K562 (cell line): ENCODE results near the gene RNASE8. TPM values are rescaled to one million over a fixed set of nuclear protein-coding genes. Genes with fewer than 3 reads are reported as not detected.

Source experiments
- EGR1 ChIP-seq: fragments of 450-650 bp; conservative IDR thresholded peaks from 2 replicates; pipeline ENCODE4 v1.6.1; 2017; ENCODE audit warnings: mild to moderate bottlenecking
- ETV1 ChIP-seq: fragments of 450-650 bp; conservative IDR thresholded peaks from 2 replicates; pipeline ENCODE4 v1.6.1; 2016; ENCODE audit warnings: missing genetic modification characterization, control low read depth, low read depth, missing compliant biosample characterization
- ILK ChIP-seq: fragments of 450-650 bp; IDR thresholded peaks from 2 replicates; pipeline ENCODE4 v1.6.1; 2016; ENCODE audit warnings: missing genetic modification characterization, low read depth, mild to moderate bottlenecking, missing compliant biosample characterization, moderate library complexity, borderline replicate concordance
- PHF8 ChIP-seq: fragments of 200-600 bp; sonication (generic); IDR thresholded peaks from 2 replicates; pipeline ENCODE4 v1.6.1; 2012; ENCODE audit warnings: mixed run types, mild to moderate bottlenecking, inconsistent platforms, low read length, moderate library complexity, borderline replicate concordance
- POLR2A ChIP-seq: fragments of 450-650 bp; conservative IDR thresholded peaks from 2 replicates; pipeline ENCODE4 v1.6.1; 2016
- REST ChIP-seq, 2 experiments: fragments of 450-650 bp; formaldehyde crosslinking in 1 of 2; IDR thresholded peaks; 2 replicates each; pipeline versions ENCODE4 v1.4.0 to v1.6.1; 2014 to 2020; ENCODE audit warnings: mild to moderate bottlenecking in 2 of 2, borderline replicate concordance in 1 of 2, low read depth in 1 of 2
- SIN3A ChIP-seq, 2 experiments: fragments of 150-350 bp in 1 of 2; IDR thresholded peaks; 2 replicates each; pipeline ENCODE4 v1.6.1; 2011 to 2016; ENCODE audit warnings: borderline replicate concordance in 2 of 2, low read depth in 2 of 2, low read length in 2 of 2, mild to moderate bottlenecking in 2 of 2, moderate library complexity in 2 of 2; ENCODE audit not compliant: control insufficient read depth in 1 of 2
- SIN3B ChIP-seq: fragments of 450-650 bp; IDR thresholded peaks from 2 replicates; pipeline ENCODE4 v1.6.1; 2017; ENCODE audit warnings: low read depth, mild to moderate bottlenecking, moderate library complexity
- SMAD4 ChIP-seq: fragments of 250-450 bp; sonication (Bioruptor Pico); conservative IDR thresholded peaks from 2 replicates; pipeline ENCODE4 v1.8.0; 2021; ENCODE audit warnings: inconsistent platforms, mild to moderate bottlenecking, moderate library complexity
- TFAM ChIP-seq: fragments of 250-450 bp; sonication (Bioruptor Pico); conservative IDR thresholded peaks from 2 replicates; pipeline ENCODE4 v1.5.0; 2021; ENCODE audit warnings: mild to moderate bottlenecking, moderate library complexity
- ZNF263 ChIP-seq: sonication (generic); formaldehyde crosslinking; IDR thresholded peaks from 2 replicates; pipeline ENCODE4 v1.8.0; 2022; ENCODE audit warnings: mild to moderate bottlenecking, missing genetic modification reagents, borderline replicate concordance
- ZNF511 ChIP-seq: sonication (generic); formaldehyde crosslinking; IDR thresholded peaks from 2 replicates; pipeline ENCODE4 v1.8.0; 2022; ENCODE audit warnings: mild to moderate bottlenecking, missing genetic modification reagents
- polyA plus RNA-seq, 8 experiments: library from polyadenylated mRNA; depleted of rRNA in 4 of 8; stranded (reverse) in 5 of 8; unstranded in 3 of 8; fragments of >200 nt; fragmentation: Nextera tagmentation in 2 of 8; fragmentation: Illumina TruSeq in 1 of 8; extraction: Ambion mirVana in 2 of 8; extraction: Trizol in 1 of 8; gene quantifications; 2 replicates each; pipeline versions ENCODE4 v1.2.1 to v1.2.3, GENCODE V29; 2011 to 2014; ENCODE audit warnings: inconsistent platforms in 1 of 8, missing spikeins in 1 of 8
- total RNA-seq, 7 experiments: library from RNA; depleted of rRNA in 6 of 7; stranded (reverse); fragments of >200 nt in 6 of 7; fragmentation: Illumina TruSeq in 2 of 7; extraction: Trizol in 2 of 7; gene quantifications; 2 replicates each; pipeline versions ENCODE4 v1.2.1 to v1.2.3, GENCODE V29; 2011 to 2021; ENCODE audit warnings: low replicate concordance in 1 of 7
- TF ChIP-seq, protein P1 (sequence below), 2 experiments: fragments of 450-650 bp in 1 of 2; sonication (generic) in 1 of 2; formaldehyde crosslinking in 1 of 2; IDR thresholded peaks in 1 of 2; conservative IDR thresholded peaks in 1 of 2; 2 replicates each; pipeline versions ENCODE4 v1.6.1 to v1.8.1; 2016 to 2023; ENCODE audit warnings: mild to moderate bottlenecking in 2 of 2, moderate library complexity in 2 of 2, inconsistent platforms in 1 of 2, missing genetic modification reagents in 1 of 2
- TF ChIP-seq, protein P2 (sequence below): fragments of 200-800 bp; sonication (Bioruptor generic); IDR thresholded peaks from 2 replicates; pipeline ENCODE4 v1.6.1; 2017; ENCODE audit warnings: missing genetic modification characterization, missing compliant biosample characterization

The RNASE8 gene
- total and polyA plus RNA-seq, 9 of the 15 experiments (the other 6 are each of a cell fraction or from before 2014, with no cell fraction given) = not detected

DNA sequence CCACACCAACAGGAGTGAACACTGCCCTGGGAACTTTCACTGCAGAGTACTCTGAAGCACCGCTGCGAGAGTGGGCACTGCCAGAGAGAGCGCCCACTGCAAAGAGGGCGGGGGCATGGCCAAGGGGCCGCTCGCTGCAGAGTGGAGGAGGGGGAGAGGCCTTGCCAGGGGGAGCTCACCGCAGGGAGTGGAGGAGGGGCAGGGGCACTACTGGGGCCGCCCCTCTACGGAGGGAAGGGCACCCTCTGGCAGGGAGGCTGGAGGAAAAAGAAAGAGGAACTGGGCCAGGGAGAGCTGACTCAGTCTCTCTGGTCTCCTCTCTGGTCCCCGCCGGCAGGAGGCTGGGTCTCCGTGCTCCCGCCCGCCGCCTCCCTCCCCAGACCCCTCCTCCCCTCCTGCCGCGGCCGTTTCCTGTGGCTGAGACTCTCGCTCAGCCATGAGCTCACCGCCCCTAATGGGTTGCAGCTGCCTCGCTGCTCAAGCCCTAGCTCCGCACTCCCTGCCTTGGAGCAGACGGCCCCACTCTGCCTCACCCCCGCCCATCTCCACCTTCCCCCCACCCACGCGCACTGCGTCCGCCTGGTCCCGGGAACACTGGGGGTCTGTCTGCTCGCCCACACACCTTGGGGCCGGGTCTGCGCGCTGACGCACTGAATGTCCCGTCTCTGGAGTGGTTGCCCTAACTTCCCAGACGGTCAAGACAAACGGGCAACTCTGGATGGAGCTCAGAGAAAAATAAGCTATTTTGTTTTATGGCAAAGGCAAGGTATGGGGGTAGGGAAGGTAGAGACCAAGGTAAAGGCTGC lies 13.8 kb downstream of the RNASE8 start (continued):
- TF ChIP-seq REST (IDR thresholded peaks at IDR 0.05; ENCODE audit: borderline replicate concordance) (no peak), REST (CRISPR knock-in tag; IDR thresholded peaks at IDR 0.05; ENCODE audit: low read depth) (0 out of 2 replicates have a peak, but pooled peaks have one; percentile 34), SMAD4 (CRISPR knock-in tag) (no peak), PHF8 (peak; percentile 13; the same call in 1 of the 2 replicates), TFAM (CRISPR knock-in tag) (no peak), ZNF263 (CRISPR knock-in tag) (peak; percentile 99), POLR2A (no peak), ILK (tag) (no peak), ZNF511 (no peak), ETV1 (tag) (0 out of 2 replicates have a peak, but pooled peaks have one; percentile 43), EGR1 (peak; percentile 76), SIN3B (no peak), SIN3A (IDR thresholded peaks at IDR 0.05; ENCODE audit: borderline replicate concordance in 2 of 2, control insufficient read depth in 1 of 2, low read depth in 2 of 2, low read length in 2 of 2) (no peak)
- TF ChIP-seq, protein P1, sequence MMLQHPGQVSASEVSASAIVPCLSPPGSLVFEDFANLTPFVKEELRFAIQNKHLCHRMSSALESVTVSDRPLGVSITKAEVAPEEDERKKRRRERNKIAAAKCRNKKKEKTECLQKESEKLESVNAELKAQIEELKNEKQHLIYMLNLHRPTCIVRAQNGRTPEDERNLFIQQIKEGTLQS (IDR thresholded peaks at IDR 0.05) = 0 out of 2 replicates have a peak, but pooled peaks have one; percentile 24
- TF ChIP-seq, protein P1 (CRISPR knock-in tag; conservative IDR thresholded peaks at IDR 0.05) = no peak
- TF ChIP-seq, protein P2, sequence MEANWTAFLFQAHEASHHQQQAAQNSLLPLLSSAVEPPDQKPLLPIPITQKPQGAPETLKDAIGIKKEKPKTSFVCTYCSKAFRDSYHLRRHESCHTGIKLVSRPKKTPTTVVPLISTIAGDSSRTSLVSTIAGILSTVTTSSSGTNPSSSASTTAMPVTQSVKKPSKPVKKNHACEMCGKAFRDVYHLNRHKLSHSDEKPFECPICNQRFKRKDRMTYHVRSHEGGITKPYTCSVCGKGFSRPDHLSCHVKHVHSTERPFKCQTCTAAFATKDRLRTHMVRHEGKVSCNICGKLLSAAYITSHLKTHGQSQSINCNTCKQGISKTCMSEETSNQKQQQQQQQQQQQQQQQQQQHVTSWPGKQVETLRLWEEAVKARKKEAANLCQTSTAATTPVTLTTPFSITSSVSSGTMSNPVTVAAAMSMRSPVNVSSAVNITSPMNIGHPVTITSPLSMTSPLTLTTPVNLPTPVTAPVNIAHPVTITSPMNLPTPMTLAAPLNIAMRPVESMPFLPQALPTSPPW (CRISPR knock-in tag) = peak; percentile 70
